ENCODE measurements around the gene PTPRT. TPM values are rescaled to one million over a fixed set of nuclear protein-coding genes. Genes with fewer than 3 reads are reported as not detected.

The PTPRT gene
- total and polyA plus RNA-seq, 10 of the 15 experiments (the other 5 are each of a cell fraction or from before 2014, with no cell fraction given): not detected

GRCh38 chr20:43003318-43003944 is 186.3 kb downstream of the PTPRT start (continued):
- TF ChIP-seq YY1 (IDR thresholded peaks at IDR 0.05; ENCODE audit: low read depth, low read length) (no peak), FOS (IDR thresholded peaks at IDR 0.05; ENCODE audit: borderline replicate concordance, extremely low read depth, insufficient read length) (no peak), BHLHE40 (IDR thresholded peaks at IDR 0.05; ENCODE audit: borderline replicate concordance in 1 of 2, low read depth in 2 of 2, low read length in 1 of 2) (no peak), ZZZ3 (IDR thresholded peaks at IDR 0.05; ENCODE audit: control insufficient read depth, insufficient read length, low read depth) (no peak), MAX (IDR thresholded peaks at IDR 0.05; ENCODE audit: low read depth, low read length) (no peak), IKZF2 (IDR thresholded peaks at IDR 0.05) (no peak), PML (IDR thresholded peaks at IDR 0.05; ENCODE audit: low read length) (no peak)

GRCh38 chr20:42996141-42996540 is 193.6 kb downstream of the PTPRT start:
- no peaks in the 10 kb centered on the region for H3K27me3 ChIP-seq (replicated peaks in 1 of 2; ENCODE audit: control insufficient read depth in 2 of 2, insufficient read depth in 2 of 2, low read length in 1 of 2)
- FAIRE-seq (no peak), ATAC-seq (no peak), DNase-seq (ENCODE audit: low read depth, low spot score) (no peak)
- in situ Hi-C loops (cut with MboI): no loop called here
- WGBS (ENCODE audit: insufficient coverage, insufficient replicate concordance, low lambda C conversion rate, missing lambda C conversion rate): 9% methylated on average over 2 of the region's 2 CpGs
- no TSS peak for BruUV-seq (replicated peaks)
- H3K79me2 ChIP-seq (ENCODE audit: control insufficient read depth, insufficient read depth, low read length): no peaks in the 10 kb centered on the region
- CTCF ChIA-PET: no interaction called here
- H2AFZ ChIP-seq (ENCODE audit: control insufficient read depth, low read depth, low read length): no peak overlapping the region
- H3K27ac ChIP-seq (ENCODE audit: control insufficient read depth, insufficient read depth): no peak overlapping the region
- no peak overlapping the region for H3K4me2 ChIP-seq (ENCODE audit: control insufficient read depth, insufficient read depth)
- no peaks in the 10 kb centered on the region for H3K36me3 ChIP-seq (ENCODE audit: control insufficient read depth in 2 of 2, insufficient read depth in 2 of 2, low read length in 1 of 2)
- RAD21 ChIA-PET (ENCODE audit: unreplicated experiment): no interaction called here
- POLR2A ChIA-PET: no interaction called here
- no peaks in the 10 kb centered on the region for H4K20me1 ChIP-seq (ENCODE audit: control insufficient read depth, insufficient read depth)
- H3K4me3 ChIP-seq: no peak overlapping the region
- SMC1A ChIA-PET (ENCODE audit: uncharacterized antibody, unreplicated experiment): no interaction called here
- no peaks in the 10 kb centered on the region for H3K4me1 ChIP-seq (ENCODE audit: control insufficient read depth, insufficient read depth, low read length)
- H3K9me3 ChIP-seq (replicated peaks; ENCODE audit: control insufficient read depth, insufficient read depth, low read length): no peaks in the 10 kb centered on the region
- no peak overlapping the region for H3K9ac ChIP-seq (ENCODE audit: control insufficient read depth, insufficient read depth, low read length)
- intact Hi-C loops (cut with micrococcal nuclease; ENCODE audit: unreplicated experiment): no loop called here
- TF ChIP-seq CEBPB (IDR thresholded peaks at IDR 0.05; ENCODE audit: borderline replicate concordance in 1 of 2, low read depth in 2 of 2, low read length in 2 of 2): no peak
- TF ChIP-seq MYC (IDR thresholded peaks at IDR 0.05; ENCODE audit: insufficient read depth, insufficient read length, insufficient replicate concordance, low read length, severe bottlenecking): no peak
- no peak for TF ChIP-seq ELK1 (IDR thresholded peaks at IDR 0.05; ENCODE audit: low read depth, low read length)
- no peak for TF ChIP-seq RAD51 (IDR thresholded peaks at IDR 0.05)
- no peak for TF ChIP-seq SIN3A (IDR thresholded peaks at IDR 0.05; ENCODE audit: low read depth, low read length)
- TF ChIP-seq TBL1XR1 (IDR thresholded peaks at IDR 0.05; ENCODE audit: low read depth, low read length): no peak
- TF ChIP-seq MEF2A (IDR thresholded peaks at IDR 0.05; ENCODE audit: insufficient read depth, low read depth, low read length): no peak
- no peak for TF ChIP-seq CBX5 (IDR thresholded peaks at IDR 0.05; ENCODE audit: low read depth)
- no peak for TF ChIP-seq RUNX3 (IDR thresholded peaks at IDR 0.05; ENCODE audit: low read length)
- TF ChIP-seq BHLHE40 (IDR thresholded peaks at IDR 0.05; ENCODE audit: borderline replicate concordance in 1 of 2, low read depth in 2 of 2, low read length in 1 of 2): no peak
- TF ChIP-seq MTA2 (IDR thresholded peaks at IDR 0.05; ENCODE audit: low read depth): no peak
- TF ChIP-seq EED (IDR thresholded peaks at IDR 0.05; ENCODE audit: low read depth): no peak
- TF ChIP-seq ZNF24 (IDR thresholded peaks at IDR 0.05): no peak
- TF ChIP-seq SKIL (IDR thresholded peaks at IDR 0.05; ENCODE audit: low read depth, poor library complexity, severe bottlenecking): no peak
- TF ChIP-seq NRF1 (conservative IDR thresholded peaks at IDR 0.05; ENCODE audit: low read depth, low read length): no peak
- TF ChIP-seq SMARCA5 (IDR thresholded peaks at IDR 0.05): no peak
